Upper lobe of right lung (tissue), 1 donor: ENCODE data around the gene TTLL9. TPM values are rescaled to one million over a fixed set of nuclear protein-coding genes. Genes with fewer than 3 reads are reported as not detected.

Source experiments
- ATAC-seq: fragments of 200-7000 bp; cut with Tn5 transposase; one replicate; pipeline ENCODE4 v1.9.1; 2020; ENCODE audit warnings: mild to moderate bottlenecking, moderate library complexity
- DNase-seq: peaks from one replicate; pipeline ENCODE4 v3.0.0-alpha.2; 2020
- H3K27ac ChIP-seq: fragments of 200-600 bp; one replicate; pipeline ENCODE4 v1.8.0; 2022
- H3K27me3 ChIP-seq: fragments of 200-600 bp; one replicate; pipeline ENCODE4 v1.8.0; 2022; ENCODE audit warnings: mild to moderate bottlenecking
- H3K36me3 ChIP-seq: fragments of 200-600 bp; one replicate; pipeline ENCODE4 v1.8.0; 2022
- H3K4me1 ChIP-seq: fragments of 200-600 bp; one replicate; pipeline ENCODE4 v1.8.0; 2022
- H3K4me3 ChIP-seq: fragments of 200-600 bp; one replicate; pipeline ENCODE4 v1.8.0; 2022; ENCODE audit warnings: mild to moderate bottlenecking
- H3K9me3 ChIP-seq: fragments of 200-600 bp; one replicate; pipeline ENCODE4 v1.8.0; 2022
- intact Hi-C: fragments of 100-400 bp; cut with DNase I; formaldehyde crosslinking; loops from one replicate; pipeline ENCODE4 v1.11.0; 2022
- total RNA-seq: library from RNA; stranded (reverse); fragmentation: NEBNext Ultra II Directional; extraction: Animal tissue kit (Norgen Biotek cat#: 25700); gene quantifications from one replicate; pipeline ENCODE4 v1.2.1, GENCODE V29; 2021
- TF ChIP-seq, protein P1 (sequence below): fragments of 200-600 bp; IDR thresholded peaks from one replicate; pipeline ENCODE4 v1.8.0; 2022; ENCODE audit warnings: antibody characterized with exemption
- donor health status: DM: no; HTN: yes; CAD: no; lungs with severe emphysema.

TTLL9 gene
- total RNA-seq, 1 donor from 2014 or later: 0.49 TPM

DNA sequence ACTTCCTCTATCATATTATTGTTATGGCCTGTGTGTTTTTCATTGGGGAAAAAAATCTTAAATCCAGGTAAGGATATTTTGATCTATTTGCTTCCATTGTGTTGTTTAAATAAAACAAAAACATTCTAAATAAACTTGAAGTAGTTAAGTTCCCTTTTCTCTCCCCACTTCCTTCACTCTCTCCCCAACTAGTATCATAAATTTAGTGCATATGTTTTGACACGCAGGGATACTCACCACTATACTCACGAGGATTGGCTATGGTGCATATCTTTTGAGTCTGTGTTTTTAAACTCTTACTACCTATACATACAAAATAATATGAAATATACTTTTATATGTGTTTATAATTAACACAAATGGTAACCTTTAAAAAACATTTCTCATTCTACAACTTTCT lies 5.2 kb downstream of the TTLL9 start:
- ATAC-seq (no peak), DNase-seq (no peak)
- H3K36me3 ChIP-seq: no peaks in the 10 kb centered on the region
- H3K4me1 ChIP-seq: peaks cover 2% of the 10 kb centered on the region
- H3K9me3 ChIP-seq: no peaks in the 10 kb centered on the region
- H3K4me3 ChIP-seq: no peak overlapping the region
- H3K27ac ChIP-seq: no peak overlapping the region
- TF ChIP-seq, protein P1, sequence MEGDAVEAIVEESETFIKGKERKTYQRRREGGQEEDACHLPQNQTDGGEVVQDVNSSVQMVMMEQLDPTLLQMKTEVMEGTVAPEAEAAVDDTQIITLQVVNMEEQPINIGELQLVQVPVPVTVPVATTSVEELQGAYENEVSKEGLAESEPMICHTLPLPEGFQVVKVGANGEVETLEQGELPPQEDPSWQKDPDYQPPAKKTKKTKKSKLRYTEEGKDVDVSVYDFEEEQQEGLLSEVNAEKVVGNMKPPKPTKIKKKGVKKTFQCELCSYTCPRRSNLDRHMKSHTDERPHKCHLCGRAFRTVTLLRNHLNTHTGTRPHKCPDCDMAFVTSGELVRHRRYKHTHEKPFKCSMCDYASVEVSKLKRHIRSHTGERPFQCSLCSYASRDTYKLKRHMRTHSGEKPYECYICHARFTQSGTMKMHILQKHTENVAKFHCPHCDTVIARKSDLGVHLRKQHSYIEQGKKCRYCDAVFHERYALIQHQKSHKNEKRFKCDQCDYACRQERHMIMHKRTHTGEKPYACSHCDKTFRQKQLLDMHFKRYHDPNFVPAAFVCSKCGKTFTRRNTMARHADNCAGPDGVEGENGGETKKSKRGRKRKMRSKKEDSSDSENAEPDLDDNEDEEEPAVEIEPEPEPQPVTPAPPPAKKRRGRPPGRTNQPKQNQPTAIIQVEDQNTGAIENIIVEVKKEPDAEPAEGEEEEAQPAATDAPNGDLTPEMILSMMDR: no peak
- intact Hi-C loops: no loop called here
- H3K27me3 ChIP-seq: no peaks in the 10 kb centered on the region

DNA sequence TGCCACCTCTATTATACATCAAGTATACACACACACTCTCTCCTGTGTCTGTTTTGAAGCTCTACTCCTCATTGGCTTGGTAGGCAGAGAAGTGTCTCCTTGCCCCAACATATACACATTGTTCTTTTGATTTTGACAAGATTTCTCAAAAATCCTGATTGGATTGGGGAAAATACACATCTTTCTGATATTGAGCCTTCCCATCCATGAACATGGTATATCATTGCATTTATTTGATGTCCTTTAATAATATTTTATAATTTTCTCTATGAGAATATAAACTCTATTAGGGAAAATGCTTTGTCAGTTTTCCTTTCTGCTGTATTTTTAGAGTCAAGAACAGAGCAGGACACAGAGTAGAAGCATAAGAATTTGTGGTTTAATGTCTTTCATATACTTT lies 7.2 kb downstream of the TTLL9 start:
- H3K4me3 ChIP-seq: no peak overlapping the region
- TF ChIP-seq, protein P1: no peak
- H3K36me3 ChIP-seq: no peaks in the 10 kb centered on the region
- no peak for DNase-seq
- no peak overlapping the region for H3K27ac ChIP-seq
- no peaks in the 10 kb centered on the region for H3K9me3 ChIP-seq
- H3K4me1 ChIP-seq: no peaks in the 10 kb centered on the region
- intact Hi-C loops: no loop called here
- H3K27me3 ChIP-seq: no peaks in the 10 kb centered on the region
- no peak for ATAC-seq

DNA sequence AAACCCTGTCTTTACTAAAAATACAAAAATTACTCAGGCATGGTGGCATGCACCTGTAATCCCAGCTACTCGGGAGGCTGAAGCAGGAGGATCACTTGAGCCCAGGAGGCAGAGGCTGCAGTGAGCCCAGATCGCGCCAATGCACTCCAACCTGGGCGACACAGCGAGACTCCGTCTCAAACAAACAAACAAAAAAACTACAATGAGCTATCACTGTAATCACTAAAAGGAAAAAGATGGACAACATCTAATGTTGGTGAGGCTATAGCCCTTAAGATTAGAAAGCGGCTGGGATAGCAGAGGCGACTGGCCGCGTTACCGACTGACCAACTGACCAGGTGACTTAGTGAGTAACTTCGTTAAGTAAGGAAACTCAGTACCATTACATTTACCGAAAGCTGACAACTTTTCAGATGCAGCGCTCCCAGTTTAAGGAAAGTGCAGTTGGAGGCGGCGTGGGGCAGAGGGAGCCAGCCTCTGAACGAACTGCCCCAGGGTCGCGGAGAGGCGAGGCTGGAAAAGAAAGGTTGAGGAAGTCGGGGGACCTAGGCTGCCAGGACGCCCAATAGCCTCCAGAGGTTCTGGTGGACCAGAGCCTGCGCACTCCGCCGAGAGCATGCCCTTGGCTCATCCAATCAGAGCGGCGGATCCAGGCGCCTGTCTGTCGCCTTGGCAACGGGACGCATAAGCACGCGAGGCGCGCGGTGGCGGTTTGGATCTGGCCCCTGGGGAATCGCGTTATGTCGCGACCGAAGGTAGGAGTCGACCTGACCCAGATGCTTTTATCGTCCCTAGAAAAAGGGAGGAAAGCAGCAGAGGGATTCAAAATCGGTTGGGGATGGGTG lies 8.9 kb downstream of the TTLL9 start:
- peak; percentile 97 for DNase-seq
- ATAC-seq: peak; percentile 99
- peak overlapping the region; percentile 62 for H3K4me3 ChIP-seq

DNA sequence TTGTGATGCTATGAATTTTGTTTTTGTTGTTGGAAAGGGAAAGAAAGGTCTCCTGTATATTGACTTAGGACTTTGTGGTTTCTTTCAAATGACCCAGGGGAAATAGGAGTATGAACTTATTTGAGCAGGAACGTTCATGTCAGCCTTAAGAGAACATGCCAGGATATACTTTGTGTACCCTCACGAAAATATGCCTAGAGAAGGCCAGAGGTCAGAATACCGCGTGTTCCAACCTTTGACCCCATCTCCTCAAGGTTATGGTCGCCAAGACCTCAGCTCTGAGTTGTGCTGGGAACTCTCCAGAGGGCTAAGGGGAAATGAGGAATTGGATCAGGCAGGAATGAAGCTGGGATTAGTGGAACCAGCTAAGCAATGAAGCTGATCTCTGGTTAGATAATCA lies 11.5 kb downstream of the TTLL9 start:
- H3K4me3 ChIP-seq: no peak overlapping the region
- DNase-seq: no peak
- H3K36me3 ChIP-seq: no peaks in the 10 kb centered on the region
- ATAC-seq: no peak
- intact Hi-C loops: no loop called here
- TF ChIP-seq, protein P1: no peak
- H3K9me3 ChIP-seq: no peaks in the 10 kb centered on the region
- no peaks in the 10 kb centered on the region for H3K4me1 ChIP-seq
- H3K27me3 ChIP-seq: no peaks in the 10 kb centered on the region
- H3K27ac ChIP-seq: no peak overlapping the region

More for the DNA sequence above, 8.9 kb downstream of the TTLL9 start:
- H3K27ac ChIP-seq: peak overlapping the region; percentile 70
- H3K9me3 ChIP-seq: no peaks in the 10 kb centered on the region
- TF ChIP-seq, protein P1: peak; percentile 16
- H3K27me3 ChIP-seq: no peaks in the 10 kb centered on the region
- H3K4me1 ChIP-seq: no peaks in the 10 kb centered on the region
- intact Hi-C loops: no loop called here
- H3K36me3 ChIP-seq: no peaks in the 10 kb centered on the region

DNA sequence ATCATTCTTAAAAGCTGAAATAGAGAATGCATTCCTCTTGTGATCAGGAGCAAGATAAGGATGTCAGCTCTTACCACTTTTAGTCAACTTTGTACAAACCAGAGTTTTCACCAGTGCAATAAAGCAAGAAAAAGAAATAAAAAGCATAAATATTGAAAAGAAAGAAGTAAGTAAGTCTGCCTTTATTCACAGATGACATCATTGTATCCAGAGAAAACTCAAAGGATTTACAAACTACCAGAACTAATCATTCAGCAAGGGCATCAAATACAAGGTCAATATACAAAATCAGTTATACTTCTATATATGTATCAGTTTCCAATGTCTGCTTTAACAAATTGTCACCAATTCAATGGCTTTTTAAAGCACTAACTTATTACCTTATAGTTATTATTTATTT lies 13.4 kb downstream of the TTLL9 start:
- Histone ChIP-seq H3K4me3 (no peak overlapping the region), H3K27me3 (no peaks in the 10 kb centered on the region), H3K36me3 (no peaks in the 10 kb centered on the region), H3K4me1 (no peaks in the 10 kb centered on the region), H3K27ac (no peak overlapping the region), H3K9me3 (no peaks in the 10 kb centered on the region)
- intact Hi-C loops: no loop called here
- ATAC-seq (no peak), DNase-seq (no peak)
- TF ChIP-seq, protein P1: no peak
